IPS-18a (cell line): ENCODE results near the gene CCL19.

Source experiments
- H3K27ac ChIP-seq: one replicate; pipeline ENCODE4 v1.5.1; 2013; ENCODE audit warnings: low read length
- H3K27me3 ChIP-seq: one replicate; pipeline ENCODE4 v1.6.1; 2013; ENCODE audit warnings: mild to moderate bottlenecking, low read length; ENCODE audit not compliant: control insufficient read depth, insufficient read depth
- H3K36me3 ChIP-seq: one replicate; pipeline ENCODE4 v1.6.1; 2013; ENCODE audit warnings: low read depth, low read length; ENCODE audit not compliant: control insufficient read depth
- H3K4me1 ChIP-seq: one replicate; pipeline ENCODE4 v1.6.1; 2013; ENCODE audit warnings: low read depth, low read length; ENCODE audit not compliant: control insufficient read depth
- H3K4me3 ChIP-seq: one replicate; pipeline ENCODE4 v1.5.1; 2013; ENCODE audit warnings: low read length
- H3K9ac ChIP-seq: one replicate; pipeline ENCODE4 v1.6.1; 2013; ENCODE audit warnings: mild to moderate bottlenecking, low read length, moderate library complexity
- H3K9me3 ChIP-seq: one replicate; pipeline ENCODE4 v1.6.1; 2013; ENCODE audit warnings: low read depth, low read length; ENCODE audit not compliant: control insufficient read depth

CCL19 gene

GRCh38 chr9:34715639-34716215 is 24.7 kb upstream of the CCL19 start:
- Histone ChIP-seq H3K9ac (no peak overlapping the region), H3K27ac (no peak overlapping the region), H3K4me3 (no peak overlapping the region), H3K4me1 (no peaks in the 10 kb centered on the region), H3K9me3 (no peaks in the 10 kb centered on the region), H3K27me3 (no peaks in the 10 kb centered on the region), H3K36me3 (no peaks in the 10 kb centered on the region)

GRCh38 chr9:34714007-34714406 is 22.9 kb upstream of the CCL19 start:
- no peak overlapping the region for H3K27ac ChIP-seq
- H3K27me3 ChIP-seq: no peaks in the 10 kb centered on the region
- H3K4me1 ChIP-seq: no peaks in the 10 kb centered on the region
- H3K36me3 ChIP-seq: no peaks in the 10 kb centered on the region
- no peak overlapping the region for H3K9ac ChIP-seq
- H3K4me3 ChIP-seq: no peak overlapping the region
- H3K9me3 ChIP-seq: no peaks in the 10 kb centered on the region

GRCh38 chr9:34712140-34712539 is 21.1 kb upstream of the CCL19 start:
- H3K4me1 ChIP-seq: no peaks in the 10 kb centered on the region
- no peaks in the 10 kb centered on the region for H3K9me3 ChIP-seq
- no peak overlapping the region for H3K4me3 ChIP-seq
- no peak overlapping the region for H3K27ac ChIP-seq
- H3K9ac ChIP-seq: no peak overlapping the region
- no peaks in the 10 kb centered on the region for H3K27me3 ChIP-seq
- H3K36me3 ChIP-seq: no peaks in the 10 kb centered on the region

GRCh38 chr9:34710023-34710422 is 18.9 kb upstream of the CCL19 start, which contains the start of gene CCL21:
Gene CCL21, minus strand, starts transcription at chr9:34710136. Its CDS starts 70 bp downstream, at chr9:34710066.
- Histone ChIP-seq H3K27me3 (no peaks in the 10 kb centered on the region), H3K4me1 (no peaks in the 10 kb centered on the region), H3K9ac (no peak within 1 kb of the TSS), H3K9me3 (no peaks in the 10 kb centered on the region), H3K27ac (no peak within 1 kb of the TSS), H3K4me3 (no peak within 1 kb of the TSS), H3K36me3 (no peaks in the 10 kb centered on the region)

- no peaks in the 10 kb centered on the region for H3K27me3 ChIP-seq
- H3K9ac ChIP-seq: no peak overlapping the region
- no peaks in the 10 kb centered on the region for H3K9me3 ChIP-seq
- H3K4me3 ChIP-seq: no peak overlapping the region
- no peaks in the 10 kb centered on the region for H3K4me1 ChIP-seq
- H3K27ac ChIP-seq: no peak overlapping the region
- no peaks in the 10 kb centered on the region for H3K36me3 ChIP-seq
These were observed 18.3 kb upstream of the CCL19 start for GRCh38 chr9:34709196-34709978.

- no peak overlapping the region for H3K4me3 ChIP-seq
- no peak overlapping the region for H3K27ac ChIP-seq
- H3K27me3 ChIP-seq: no peaks in the 10 kb centered on the region
- no peak overlapping the region for H3K9ac ChIP-seq
- H3K9me3 ChIP-seq: no peaks in the 10 kb centered on the region
- no peaks in the 10 kb centered on the region for H3K36me3 ChIP-seq
- H3K4me1 ChIP-seq: no peaks in the 10 kb centered on the region
These were observed 16.1 kb upstream of the CCL19 start for GRCh38 chr9:34707130-34707529.

- Histone ChIP-seq H3K4me3 (peak overlapping the region; percentile 66), H3K9me3 (no peaks in the 10 kb centered on the region), H3K36me3 (no peaks in the 10 kb centered on the region), H3K4me1 (no peaks in the 10 kb centered on the region), H3K9ac (no peak overlapping the region), H3K27me3 (peaks cover 30% of the 10 kb centered on the region), H3K27ac (no peak overlapping the region)
These were observed 11.0 kb upstream of the CCL19 start for GRCh38 chr9:34701769-34702736.

- Histone ChIP-seq H3K4me3 (peak overlapping the region; percentile 66), H3K9ac (no peak overlapping the region)
These were observed 10.1 kb upstream of the CCL19 start for GRCh38 chr9:34701023-34701768.

GRCh38 chr9:34694811-34695210 is 3.7 kb upstream of the CCL19 start:
- Histone ChIP-seq H3K27me3 (peaks cover 8% of the 10 kb centered on the region), H3K9ac (no peak overlapping the region), H3K36me3 (no peaks in the 10 kb centered on the region), H3K9me3 (no peaks in the 10 kb centered on the region), H3K4me1 (no peaks in the 10 kb centered on the region), H3K27ac (no peak overlapping the region), H3K4me3 (no peak overlapping the region)

More at GRCh38 chr9:34701023-34701768, 10.1 kb upstream of the CCL19 start:
- no peaks in the 10 kb centered on the region for H3K4me1 ChIP-seq
- H3K27ac ChIP-seq: no peak overlapping the region
- H3K27me3 ChIP-seq: peaks cover 30% of the 10 kb centered on the region
- no peaks in the 10 kb centered on the region for H3K36me3 ChIP-seq
- H3K9me3 ChIP-seq: no peaks in the 10 kb centered on the region

GRCh38 chr9:34693560-34693959 is 2.5 kb upstream of the CCL19 start:
- H3K36me3 ChIP-seq: no peaks in the 10 kb centered on the region
- no peaks in the 10 kb centered on the region for H3K9me3 ChIP-seq
- no peak overlapping the region for H3K27ac ChIP-seq
- no peaks in the 10 kb centered on the region for H3K4me1 ChIP-seq
- H3K9ac ChIP-seq: no peak overlapping the region
- no peaks in the 10 kb centered on the region for H3K27me3 ChIP-seq
- no peak overlapping the region for H3K4me3 ChIP-seq

- H3K9me3 ChIP-seq: no peaks in the 10 kb centered on the region
These were observed 850 bp upstream of the CCL19 start for GRCh38 chr9:34691936-34692315.

More at GRCh38 chr9:34691936-34692315, 850 bp upstream of the CCL19 start:
- no peaks in the 10 kb centered on the region for H3K4me1 ChIP-seq
- no peaks in the 10 kb centered on the region for H3K27me3 ChIP-seq
- H3K9ac ChIP-seq: no peak overlapping the region
- H3K36me3 ChIP-seq: no peaks in the 10 kb centered on the region
- H3K4me3 ChIP-seq: no peak overlapping the region
- H3K27ac ChIP-seq: no peak overlapping the region
